WERI-Rb-1 (cell line): ENCODE data around the gene RIPOR2.
"Not testable (repeated sequence)": the region's sequence is repeated elsewhere in the genome, so short reads cannot be mapped to it uniquely, and the experiment has no call there.

ENCODE experiments used
- DNase-seq: peaks from one replicate; pipeline ENCODE4 v3.0.0-alpha.2; 2020
- H3K27ac ChIP-seq: fragments of 250-450 bp; sonication (Bioruptor Pico); 2 replicates; pipeline ENCODE4 v1.5.1; 2020; ENCODE audit warnings: mild to moderate bottlenecking, moderate library complexity
- H3K27me3 ChIP-seq: fragments of 250-450 bp; sonication (Bioruptor Pico); 2 replicates; pipeline ENCODE4 v1.5.1; 2021; ENCODE audit warnings: mild to moderate bottlenecking, low read depth, moderate library complexity; ENCODE audit not compliant: insufficient read depth, severe bottlenecking
- H3K36me3 ChIP-seq: fragments of 250-450 bp; sonication (Bioruptor Pico); 2 replicates; pipeline ENCODE4 v1.5.1; 2020; ENCODE audit warnings: mild to moderate bottlenecking, moderate library complexity
- H3K4me3 ChIP-seq: 2 replicates; pipeline ENCODE4 v1.5.1; 2011; ENCODE audit warnings: low read depth, mild to moderate bottlenecking, control low read depth, low read length
- H3K9me3 ChIP-seq: fragments of 250-450 bp; sonication (Bioruptor Pico); 2 replicates; pipeline ENCODE4 v1.5.1; 2021; ENCODE audit warnings: mild to moderate bottlenecking, moderate library complexity; ENCODE audit not compliant: severe bottlenecking
- CTCF ChIP-seq: IDR thresholded peaks from 2 replicates; pipeline ENCODE4 v1.5.1; 2011; ENCODE audit warnings: low read depth, mild to moderate bottlenecking, control low read depth, inconsistent platforms, low read length

The RIPOR2 gene

GRCh38 chr6:24761851-24762250, 173.9 kb downstream of the RIPOR2 start:
- Histone ChIP-seq H3K27me3 (no peaks in the 10 kb centered on the region), H3K4me3 (no peak overlapping the region), H3K9me3 (no peaks in the 10 kb centered on the region), H3K36me3 (no peaks in the 10 kb centered on the region), H3K27ac (no peak overlapping the region)
- no peak for TF ChIP-seq CTCF
- DNase-seq: no peak

GRCh38 chr6:24761193-24761835, 174.4 kb downstream of the RIPOR2 start:
- TF ChIP-seq CTCF: no peak
- Histone ChIP-seq H3K4me3 (no peak overlapping the region), H3K27ac (no peak overlapping the region), H3K9me3 (no peaks in the 10 kb centered on the region), H3K36me3 (no peaks in the 10 kb centered on the region), H3K27me3 (no peaks in the 10 kb centered on the region)
- no peak for DNase-seq

DNA sequence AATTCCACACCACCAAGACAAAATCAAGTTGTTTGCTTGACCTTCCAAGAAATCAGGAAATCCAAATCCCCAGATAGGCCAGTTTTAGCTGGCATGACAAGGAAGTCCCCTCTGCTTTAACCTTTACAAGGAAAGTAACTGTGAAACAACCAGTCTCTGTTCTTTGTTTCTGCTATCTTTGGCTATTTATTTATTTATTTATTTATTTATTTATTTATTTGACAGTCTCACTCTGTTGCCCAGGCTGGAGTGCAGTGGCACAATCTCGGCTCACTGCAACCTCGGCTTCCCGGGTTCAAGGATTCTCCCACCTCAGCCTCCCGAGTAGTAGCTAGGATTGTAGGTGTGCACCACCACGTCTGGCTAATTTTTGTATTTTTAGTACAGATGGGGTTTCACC, 175.6 kb downstream of the RIPOR2 start:
- Histone ChIP-seq H3K27ac (no peak overlapping the region), H3K27me3 (no peaks in the 10 kb centered on the region), H3K36me3 (no peaks in the 10 kb centered on the region), H3K4me3 (no peak overlapping the region), H3K9me3 (no peaks in the 10 kb centered on the region)
- no peak for TF ChIP-seq CTCF
- no peak for DNase-seq

DNA sequence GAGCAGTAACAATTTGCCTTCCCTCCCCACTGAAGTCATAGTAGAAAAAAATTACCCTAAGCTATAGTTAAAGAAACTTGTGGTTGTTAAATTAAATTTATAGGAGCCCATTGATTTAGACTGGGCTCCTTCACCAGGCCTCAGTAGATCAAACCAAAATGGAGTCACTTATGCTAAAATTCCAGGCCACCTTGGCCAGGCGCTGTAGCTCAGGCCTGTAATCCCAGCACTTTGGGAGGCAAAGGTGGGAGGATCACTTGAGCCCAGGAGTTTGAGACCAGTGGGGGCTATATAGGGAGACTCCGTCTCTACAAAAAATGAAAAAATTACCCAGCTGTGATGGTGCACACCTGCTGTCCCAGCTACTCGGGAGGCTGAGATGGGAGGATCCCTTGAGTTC, 176.0 kb downstream of the RIPOR2 start:
- TF ChIP-seq CTCF: no peak
- no peaks in the 10 kb centered on the region for H3K9me3 ChIP-seq
- no peak for DNase-seq

GRCh38 chr6:24757611-24758010, 178.1 kb downstream of the RIPOR2 start:
- Histone ChIP-seq H3K36me3 (no peaks in the 10 kb centered on the region), H3K27me3 (no peaks in the 10 kb centered on the region), H3K9me3 (no peaks in the 10 kb centered on the region), H3K27ac (no peak overlapping the region), H3K4me3 (no peak overlapping the region)
- DNase-seq: no peak
- TF ChIP-seq CTCF: no peak

More for the DNA sequence above, 176.0 kb downstream of the RIPOR2 start:
- Histone ChIP-seq H3K4me3 (no peak overlapping the region), H3K27me3 (no peaks in the 10 kb centered on the region), H3K27ac (no peak overlapping the region), H3K36me3 (no peaks in the 10 kb centered on the region)

DNA sequence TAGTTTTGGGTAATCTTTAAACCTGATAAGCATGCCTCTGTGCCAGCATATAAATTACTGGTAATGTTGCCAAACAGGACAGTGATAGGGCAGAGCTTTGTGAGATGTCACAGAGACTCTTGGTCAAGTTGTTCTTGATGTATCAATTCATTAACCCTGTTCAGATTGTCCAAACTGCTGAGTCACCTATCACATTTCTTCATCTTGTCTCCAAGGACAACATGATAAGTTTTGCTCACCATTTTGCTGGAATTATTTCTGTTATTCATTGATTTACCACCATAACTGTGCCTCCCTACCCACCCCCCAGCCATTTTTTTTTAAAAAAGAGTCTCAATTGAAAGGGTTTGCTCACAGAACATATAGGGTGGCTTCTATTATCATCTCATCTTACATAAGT, 180.5 kb downstream of the RIPOR2 start:
- H3K27ac ChIP-seq: no peak overlapping the region
- TF ChIP-seq CTCF: no peak
- H3K9me3 ChIP-seq: peaks cover 4% of the 10 kb centered on the region
- no peaks in the 10 kb centered on the region for H3K36me3 ChIP-seq
- DNase-seq: no peak
- H3K27me3 ChIP-seq: no peaks in the 10 kb centered on the region
- no peak overlapping the region for H3K4me3 ChIP-seq

DNA sequence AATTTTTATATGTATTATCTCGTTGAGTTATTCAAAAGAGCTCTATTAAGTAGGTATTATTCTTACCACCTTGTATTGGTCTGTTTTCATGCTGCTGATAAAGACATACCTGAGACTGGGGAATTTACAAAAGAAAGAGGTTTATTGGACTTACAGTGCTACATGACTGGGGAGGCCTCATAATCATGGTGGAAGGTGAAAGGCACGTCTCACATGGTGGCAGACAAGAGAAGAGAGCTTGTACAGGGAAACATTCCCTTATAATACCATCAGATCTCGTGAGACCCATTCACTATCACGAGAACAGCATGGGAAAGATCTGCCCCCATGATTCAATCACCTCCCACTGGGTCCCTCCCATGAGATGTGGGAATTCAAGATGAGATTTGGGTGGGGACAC, 181.4 kb downstream of the RIPOR2 start:
- H3K36me3 ChIP-seq, H3K4me3 ChIP-seq, H3K27ac ChIP-seq, H3K27me3 ChIP-seq, DNase-seq, H3K9me3 ChIP-seq: not testable (repeated sequence)
